Mononuclear cell (primary cell): ENCODE measurements around the gene THRA. TPM values are rescaled to one million over a fixed set of nuclear protein-coding genes. Genes with fewer than 3 reads are reported as not detected.

ENCODE experiments used
- H3K27me3 ChIP-seq: 2 replicates; pipeline ENCODE4 v1.6.0; 2011; ENCODE audit warnings: low read length, control low read depth; ENCODE audit not compliant: insufficient read depth
- H3K4me1 ChIP-seq: 2 replicates; pipeline ENCODE4 v1.5.1; 2011; ENCODE audit warnings: mild to moderate bottlenecking, low read length, control low read depth; ENCODE audit not compliant: insufficient read depth
- H3K4me3 ChIP-seq: 2 replicates; pipeline ENCODE4 v1.5.1; 2011; ENCODE audit warnings: mild to moderate bottlenecking, low read length, moderate library complexity
- H3K9me3 ChIP-seq: 2 replicates; pipeline ENCODE4 v1.5.1; 2011; ENCODE audit warnings: low read depth, mild to moderate bottlenecking, control low read depth, low read length
- total RNA-seq: library from RNA; depleted of rRNA; stranded (reverse); fragments of >200 nt; gene quantifications from one replicate; pipeline ENCODE4 v1.2.3, GENCODE V29; 2012

The THRA gene
- total RNA-seq, 1 donor, result 39.0 TPM

GRCh38 chr17:40023590-40024292 lies 39.0 kb upstream of the THRA start:
- H3K4me3 ChIP-seq, result no peak overlapping the region
- no peaks in the 10 kb centered on the region for H3K9me3 ChIP-seq
- H3K27me3 ChIP-seq, result no peaks in the 10 kb centered on the region
- H3K4me1 ChIP-seq, result peaks cover 14% of the 10 kb centered on the region

DNA sequence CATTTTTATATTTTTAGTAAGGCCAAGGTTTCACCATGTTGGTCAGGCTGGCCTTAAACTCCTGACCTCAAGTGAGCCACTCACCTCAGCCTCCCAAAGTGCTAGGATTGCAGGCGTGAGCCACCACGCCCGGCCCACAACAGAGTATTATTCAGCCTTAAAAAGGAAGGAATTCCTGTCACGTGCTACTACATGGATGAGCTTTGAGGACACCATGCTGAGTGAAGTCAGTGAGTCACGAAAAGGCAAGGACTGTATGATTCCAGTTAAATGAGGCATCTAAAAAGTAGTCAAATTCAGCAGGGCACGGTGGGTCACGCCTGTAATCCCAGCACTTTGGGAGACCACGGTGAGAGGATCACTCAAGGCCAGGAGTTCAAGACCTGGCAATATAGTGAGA lies 37.9 kb upstream of the THRA start:
- Histone ChIP-seq H3K4me1 (peaks cover 14% of the 10 kb centered on the region), H3K4me3 (no peak overlapping the region), H3K9me3 (no peaks in the 10 kb centered on the region), H3K27me3 (no peaks in the 10 kb centered on the region)

DNA sequence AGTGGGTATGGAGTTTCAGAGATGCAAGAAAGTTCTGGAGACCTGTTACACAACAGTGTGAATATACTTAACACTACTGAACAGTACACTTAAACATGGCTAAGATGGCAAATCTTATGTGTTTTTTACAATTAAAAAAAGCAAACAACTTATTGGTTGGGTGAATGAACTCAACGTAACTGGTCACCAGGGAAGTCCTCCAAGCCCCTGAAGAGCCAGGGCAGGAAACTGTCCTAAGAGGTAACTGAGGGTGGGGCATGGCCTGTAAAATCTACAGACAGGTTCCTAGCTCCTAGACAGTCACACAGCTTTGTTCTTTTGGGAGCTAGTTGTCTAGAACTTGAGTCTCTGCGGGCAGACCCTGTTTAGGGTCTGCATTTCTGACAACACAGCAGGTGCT lies 37.2 kb upstream of the THRA start:
- no peak overlapping the region for H3K4me3 ChIP-seq
- no peaks in the 10 kb centered on the region for H3K9me3 ChIP-seq
- peaks cover 14% of the 10 kb centered on the region for H3K4me1 ChIP-seq
- no peaks in the 10 kb centered on the region for H3K27me3 ChIP-seq

GRCh38 chr17:40025991-40026815 lies 36.6 kb upstream of the THRA start:
- Histone ChIP-seq H3K9me3 (no peaks in the 10 kb centered on the region), H3K4me3 (no peak overlapping the region), H3K4me1 (peaks cover 14% of the 10 kb centered on the region), H3K27me3 (no peaks in the 10 kb centered on the region)

- Histone ChIP-seq H3K4me1 (peaks cover 14% of the 10 kb centered on the region), H3K4me3 (no peak overlapping the region), H3K9me3 (no peaks in the 10 kb centered on the region), H3K27me3 (no peaks in the 10 kb centered on the region)
These were observed 35.8 kb upstream of the THRA start for GRCh38 chr17:40026816-40027613.

GRCh38 chr17:40027614-40028012 lies 35.2 kb upstream of the THRA start:
- no peaks in the 10 kb centered on the region for H3K9me3 ChIP-seq
- H3K4me1 ChIP-seq, result peaks cover 14% of the 10 kb centered on the region
- no peaks in the 10 kb centered on the region for H3K27me3 ChIP-seq
- H3K4me3 ChIP-seq, result no peak overlapping the region

DNA sequence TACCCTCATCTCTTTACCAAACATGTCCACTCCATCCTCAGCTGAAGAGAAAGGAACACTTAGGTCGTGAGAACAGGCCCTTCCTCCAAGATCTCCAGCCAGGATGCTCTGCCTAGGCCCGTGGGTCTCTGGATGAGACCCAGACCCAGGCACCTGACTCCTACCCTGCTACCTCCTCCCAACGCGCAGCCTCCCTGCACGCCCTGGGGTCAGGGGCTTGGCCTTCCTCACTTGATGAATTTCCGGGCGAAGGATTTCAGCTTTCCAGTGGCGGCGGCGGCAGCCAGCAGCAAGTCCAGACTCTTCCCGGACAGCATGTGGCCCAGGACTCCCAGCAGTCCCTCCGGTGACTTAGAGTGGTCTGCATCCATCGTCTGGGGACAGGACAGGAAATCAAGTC lies 34.2 kb upstream of the THRA start:
- Histone ChIP-seq H3K4me3 (no peak overlapping the region), H3K4me1 (peaks cover 14% of the 10 kb centered on the region), H3K27me3 (no peaks in the 10 kb centered on the region), H3K9me3 (no peaks in the 10 kb centered on the region)

- peaks cover 3% of the 10 kb centered on the region for H3K4me1 ChIP-seq
- H3K9me3 ChIP-seq, result no peaks in the 10 kb centered on the region
- H3K4me3 ChIP-seq, result no peak overlapping the region
- H3K27me3 ChIP-seq, result no peaks in the 10 kb centered on the region
These were observed 31.1 kb upstream of the THRA start for GRCh38 chr17:40031706-40032105.

DNA sequence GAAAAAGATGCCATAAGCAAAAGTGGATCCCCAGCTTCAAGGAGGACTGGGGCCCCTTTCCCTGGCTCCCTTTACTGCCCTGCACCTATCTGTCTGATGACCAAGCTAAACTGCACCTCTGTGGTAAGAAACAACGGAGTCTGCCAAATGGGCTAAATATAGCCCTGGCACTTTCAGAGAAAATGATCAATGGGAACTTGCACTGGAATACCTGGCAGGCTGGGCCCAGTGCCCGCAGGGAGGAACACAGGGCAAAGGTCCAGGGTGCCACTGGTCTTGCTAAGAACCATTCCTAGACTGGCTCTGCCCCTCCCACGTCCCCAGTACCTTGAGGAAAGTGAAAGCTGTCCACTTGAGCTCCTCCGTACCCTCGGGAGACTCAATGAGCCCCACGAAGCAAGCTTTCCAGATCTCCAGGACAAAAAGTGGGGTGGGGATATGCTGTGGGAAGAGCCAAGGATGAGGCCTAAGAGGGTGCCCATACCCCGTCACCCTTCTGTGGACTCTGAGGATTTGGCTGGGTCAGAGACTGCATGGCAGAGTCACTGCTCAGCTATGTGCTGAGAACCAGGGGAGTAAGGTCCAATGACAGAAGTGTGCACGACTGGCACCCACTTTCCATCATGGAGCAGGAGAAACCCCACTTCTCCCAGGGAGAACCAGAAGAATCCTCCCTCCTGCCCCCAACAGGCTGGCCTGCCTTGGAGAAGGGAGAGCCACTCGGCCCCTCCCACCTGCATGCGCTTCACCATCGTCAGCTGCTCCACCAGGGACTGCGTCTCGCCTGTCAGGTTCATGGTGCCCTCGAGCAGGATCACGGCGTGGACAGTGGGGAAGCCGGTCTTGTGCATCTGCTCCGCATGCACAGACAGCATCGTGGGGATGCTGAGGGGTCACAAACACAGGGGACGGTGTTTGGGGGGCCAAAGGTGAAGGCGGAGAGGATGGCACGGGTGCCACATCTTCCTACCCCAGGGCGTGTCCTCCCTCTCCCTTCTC lies 30.1 kb upstream of the THRA start:
- Histone ChIP-seq H3K9me3 (no peaks in the 10 kb centered on the region), H3K27me3 (no peaks in the 10 kb centered on the region), H3K4me1 (no peaks in the 10 kb centered on the region), H3K4me3 (no peak overlapping the region)

- no peaks in the 10 kb centered on the region for H3K9me3 ChIP-seq
- H3K27me3 ChIP-seq, result no peaks in the 10 kb centered on the region
- no peak overlapping the region for H3K4me3 ChIP-seq
- H3K4me1 ChIP-seq, result no peaks in the 10 kb centered on the region
These were observed 29.4 kb upstream of the THRA start for GRCh38 chr17:40033339-40033738.

DNA sequence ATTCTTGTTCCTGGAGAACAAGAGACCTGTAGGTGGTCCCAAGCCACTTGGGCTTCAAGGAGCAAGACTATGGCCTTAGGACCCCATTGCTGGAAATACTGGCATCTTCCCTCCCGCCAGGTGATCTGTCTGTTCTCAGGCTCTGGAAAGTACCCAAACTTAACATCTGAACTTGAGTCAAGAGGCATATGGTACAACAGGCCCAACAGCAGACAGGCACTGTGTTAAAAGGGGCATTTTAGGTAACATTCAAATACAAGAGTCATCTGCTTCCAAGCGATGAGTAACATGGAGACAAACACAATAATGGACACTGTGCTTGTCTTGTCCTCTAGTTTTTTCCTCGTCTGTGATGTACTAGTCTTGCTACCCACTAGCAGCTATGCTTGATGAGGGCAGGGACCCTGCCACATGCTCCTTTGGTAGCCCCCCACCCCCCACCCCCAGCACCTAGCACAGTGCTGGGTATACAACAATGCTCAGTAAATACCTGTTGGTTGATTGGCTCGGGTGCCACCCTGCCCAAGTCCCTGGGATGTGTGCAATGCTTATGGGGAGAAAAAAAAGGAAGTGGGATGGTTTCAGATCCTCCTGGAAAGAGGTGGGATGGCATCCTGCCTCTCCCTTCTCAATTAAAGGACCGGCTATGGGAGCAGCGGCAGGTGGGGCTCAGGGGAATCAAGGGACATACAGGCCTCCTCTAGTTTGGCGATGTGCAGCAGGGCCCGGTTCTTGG lies 28.2 kb upstream of the THRA start:
- Histone ChIP-seq H3K4me3 (no peak overlapping the region), H3K4me1 (no peaks in the 10 kb centered on the region), H3K27me3 (no peaks in the 10 kb centered on the region), H3K9me3 (no peaks in the 10 kb centered on the region)

DNA sequence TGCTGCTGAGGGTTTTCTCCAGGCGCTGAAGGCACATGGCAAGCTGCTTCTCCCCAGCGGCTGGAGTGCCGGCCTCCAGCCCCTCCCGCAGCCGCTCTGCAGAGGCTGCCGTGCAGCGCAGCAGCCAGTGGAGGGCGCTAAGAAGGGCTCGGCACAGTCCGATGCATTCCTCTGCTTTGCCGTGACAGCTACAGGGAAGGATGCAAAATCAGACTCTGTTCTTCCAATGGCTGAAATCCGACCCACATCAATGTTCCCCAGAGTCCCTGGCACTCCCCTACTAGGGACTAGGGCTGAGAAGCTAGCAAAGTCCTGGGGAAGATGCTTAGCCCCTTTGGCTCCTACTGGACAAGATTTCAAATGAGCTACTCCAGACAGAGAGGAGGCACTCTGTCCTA lies 27.6 kb upstream of the THRA start:
- Histone ChIP-seq H3K4me1 (no peaks in the 10 kb centered on the region), H3K27me3 (no peaks in the 10 kb centered on the region), H3K9me3 (no peaks in the 10 kb centered on the region), H3K4me3 (no peak overlapping the region)

- H3K9me3 ChIP-seq, result no peaks in the 10 kb centered on the region
- peaks cover 6% of the 10 kb centered on the region for H3K4me1 ChIP-seq
- H3K4me3 ChIP-seq, result no peak overlapping the region
- no peaks in the 10 kb centered on the region for H3K27me3 ChIP-seq
These were observed 23.8 kb upstream of the THRA start for GRCh38 chr17:40038882-40039513.
